ENCODE measurements around the gene TMEM123. TPM values are rescaled to one million over a fixed set of nuclear protein-coding genes. Genes with fewer than 3 reads are reported as not detected.

The TMEM123 gene
- polyA plus RNA-seq, 3 donors, result 68.7 to 368 (median 263) TPM

- DNase-seq, result no peak
- Histone ChIP-seq H3K9ac (ENCODE audit: insufficient read depth, low read length, poor library complexity, severe bottlenecking) (no peak overlapping the region), H4K20me1 (ENCODE audit: insufficient read depth, low read length) (peaks cover 79% of the 10 kb centered on the region), H3K4me2 (replicated peaks; ENCODE audit: extremely low read depth, low read length, poor library complexity, severe bottlenecking) (peak overlapping the region; percentile 82), H3K27ac (ENCODE audit: low read depth in 1 of 2, low read length in 2 of 2) (peak overlapping the region in 1 of 2 donors; percentile 52), H3K4me1 (ENCODE audit: control insufficient read depth in 1 of 2, insufficient read depth in 2 of 2, low read length in 2 of 2) (peaks cover 44 to 54% of the 10 kb centered on the region in 2 donors), H3K27me3 (ENCODE audit: control insufficient read depth in 2 of 2, insufficient read depth in 2 of 2, low read length in 2 of 2) (no peaks in the 10 kb centered on the region), H3K36me3 (replicated peaks in 1 of 2; ENCODE audit: control insufficient read depth in 1 of 2, insufficient read depth in 2 of 2, low read length in 2 of 2) (peaks cover 12 to 33% of the 10 kb centered on the region in 2 donors), H3K4me3 (replicated peaks in 1 of 3; ENCODE audit: low read depth in 2 of 3, low read length in 3 of 3) (peak overlapping the region in 1 of 3 experiments; percentile 88), H3K9me3 (replicated peaks in 1 of 2; ENCODE audit: control insufficient read depth in 1 of 2, insufficient read depth in 1 of 2, low read length in 2 of 2) (no peaks in the 10 kb centered on the region), H2AFZ (ENCODE audit: insufficient read depth, low read depth, low read length, poor library complexity, severe bottlenecking) (no peak overlapping the region), H3K79me2 (ENCODE audit: insufficient read depth, low read length) (peaks cover 92% of the 10 kb centered on the region)
- no peak for TF ChIP-seq CTCF (IDR thresholded peaks at IDR 0.05)
- no peak overlapping the region for H3K4me3 Mint-ChIP-seq
- peak overlapping the region; percentile 53 to 90 (median 88) for H3K27ac Mint-ChIP-seq
- peaks cover 25 to 41% of the 10 kb centered on the region in 2 donors for H3K36me3 Mint-ChIP-seq
- H3K9me3 Mint-ChIP-seq, result peaks cover 0 to 3% (median 0%) of the 10 kb centered on the region in 7 donors
- intact Hi-C loops (cut with micrococcal nuclease), result no loop called here
- H3K4me1 Mint-ChIP-seq, result peaks cover 53% of the 10 kb centered on the region
- no CpG with 5 or more reads among the region's 2 CpGs for WGBS (ENCODE audit: insufficient coverage)
- no peaks in the 10 kb centered on the region for H3K27me3 Mint-ChIP-seq (ENCODE audit: low read depth in 3 of 3)
Measured at GRCh38 chr11:102447941-102448868, 4.4 kb downstream of the TMEM123 start.

GRCh38 chr11:102447193-102447592 is 5.4 kb downstream of the TMEM123 start:
- H3K27ac Mint-ChIP-seq, result peak overlapping the region; percentile 76 to 89 (median 87)
- H2AFZ ChIP-seq (ENCODE audit: insufficient read depth, low read depth, low read length, poor library complexity, severe bottlenecking), result no peak overlapping the region
- peak overlapping the region in 1 of 3 experiments; percentile 4 for H3K4me3 ChIP-seq (replicated peaks in 1 of 3; ENCODE audit: low read depth in 2 of 3, low read length in 3 of 3)
- peaks cover 59% of the 10 kb centered on the region for H3K4me1 Mint-ChIP-seq
- H3K4me3 Mint-ChIP-seq, result no peak overlapping the region
- peak overlapping the region; percentile 6 for H3K4me2 ChIP-seq (replicated peaks; ENCODE audit: extremely low read depth, low read length, poor library complexity, severe bottlenecking)
- intact Hi-C loops (cut with micrococcal nuclease), result no loop called here
- H3K27ac ChIP-seq (ENCODE audit: low read depth in 1 of 2, low read length in 2 of 2), result peak overlapping the region in 1 of 2 donors; percentile 52
- H3K9me3 ChIP-seq (replicated peaks in 1 of 2; ENCODE audit: control insufficient read depth in 1 of 2, insufficient read depth in 1 of 2, low read length in 2 of 2), result no peaks in the 10 kb centered on the region
- H3K36me3 ChIP-seq (replicated peaks in 1 of 2; ENCODE audit: control insufficient read depth in 1 of 2, insufficient read depth in 2 of 2, low read length in 2 of 2), result peaks cover 12 to 33% of the 10 kb centered on the region in 2 donors
- peaks cover 86% of the 10 kb centered on the region for H4K20me1 ChIP-seq (ENCODE audit: insufficient read depth, low read length)
- H3K27me3 ChIP-seq (ENCODE audit: control insufficient read depth in 2 of 2, insufficient read depth in 2 of 2, low read length in 2 of 2), result no peaks in the 10 kb centered on the region
- no peaks in the 10 kb centered on the region for H3K27me3 Mint-ChIP-seq (ENCODE audit: low read depth in 3 of 3)
- peaks cover 25 to 41% of the 10 kb centered on the region in 2 donors for H3K36me3 Mint-ChIP-seq
- TF ChIP-seq CTCF (IDR thresholded peaks at IDR 0.05), result no peak
- H3K9me3 Mint-ChIP-seq, result peaks cover 0 to 3% (median 0%) of the 10 kb centered on the region in 7 donors
- peaks cover 43 to 53% of the 10 kb centered on the region in 2 donors for H3K4me1 ChIP-seq (ENCODE audit: control insufficient read depth in 1 of 2, insufficient read depth in 2 of 2, low read length in 2 of 2)
- H3K9ac ChIP-seq (ENCODE audit: insufficient read depth, low read length, poor library complexity, severe bottlenecking), result no peak overlapping the region
- DNase-seq, result peak; percentile 59 to 89 (median 80)
- H3K79me2 ChIP-seq (ENCODE audit: insufficient read depth, low read length), result peaks cover 94% of the 10 kb centered on the region

All from CD14-positive monocyte (primary cell).